ENCODE results near the gene SDK1. TPM values are rescaled to one million over a fixed set of nuclear protein-coding genes. Genes with fewer than 3 reads are reported as not detected.

Gene SDK1
- total RNA-seq, 4 donors from 2014 or later = 1.3 to 5.0 (median 2.0) TPM

DNA sequence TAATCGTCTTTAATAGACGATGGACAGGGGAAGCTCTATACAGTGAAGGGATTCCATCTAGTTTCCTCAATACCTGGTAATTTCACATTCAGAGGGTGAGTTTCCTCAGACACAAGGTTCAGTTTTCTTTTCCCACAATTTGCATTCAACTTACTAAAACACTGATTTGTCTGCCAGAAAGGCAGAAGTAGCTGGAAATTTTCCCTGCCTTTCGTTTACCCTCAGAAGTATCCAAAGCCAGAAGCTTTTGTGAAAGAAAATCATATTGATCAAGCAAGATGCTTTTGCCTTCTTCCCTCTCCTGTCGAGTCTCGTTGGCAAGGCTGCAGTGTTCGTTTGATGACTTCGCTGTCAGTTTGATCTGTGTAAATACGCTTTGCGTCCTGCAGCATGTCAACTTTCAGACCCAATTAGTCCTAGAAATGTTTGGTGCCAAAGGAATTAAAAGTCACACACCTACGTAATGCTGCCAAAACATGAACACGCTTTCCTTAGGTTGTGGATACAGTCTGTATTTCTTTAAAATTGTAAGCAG is 749.1 kb downstream of the SDK1 start:
- Histone ChIP-seq H3K27ac (no peak overlapping the region), H3K36me3 (no peaks in the 10 kb centered on the region), H3K9me3 (no peaks in the 10 kb centered on the region), H3K4me1 (no peaks in the 10 kb centered on the region), H3K4me3 (replicated peaks in 1 of 3) (no peak overlapping the region), H3K27me3 (no peaks in the 10 kb centered on the region)
- no peak for DNase-seq
- 77 to 81% methylated on average over 11 of the region's 11 CpGs for WGBS, 2 donors
- intact Hi-C loops (cut with DNase I) = no loop called here
- TF ChIP-seq POLR2A (IDR thresholded peaks at IDR 0.05) = no peak
- TF ChIP-seq, protein P1, sequence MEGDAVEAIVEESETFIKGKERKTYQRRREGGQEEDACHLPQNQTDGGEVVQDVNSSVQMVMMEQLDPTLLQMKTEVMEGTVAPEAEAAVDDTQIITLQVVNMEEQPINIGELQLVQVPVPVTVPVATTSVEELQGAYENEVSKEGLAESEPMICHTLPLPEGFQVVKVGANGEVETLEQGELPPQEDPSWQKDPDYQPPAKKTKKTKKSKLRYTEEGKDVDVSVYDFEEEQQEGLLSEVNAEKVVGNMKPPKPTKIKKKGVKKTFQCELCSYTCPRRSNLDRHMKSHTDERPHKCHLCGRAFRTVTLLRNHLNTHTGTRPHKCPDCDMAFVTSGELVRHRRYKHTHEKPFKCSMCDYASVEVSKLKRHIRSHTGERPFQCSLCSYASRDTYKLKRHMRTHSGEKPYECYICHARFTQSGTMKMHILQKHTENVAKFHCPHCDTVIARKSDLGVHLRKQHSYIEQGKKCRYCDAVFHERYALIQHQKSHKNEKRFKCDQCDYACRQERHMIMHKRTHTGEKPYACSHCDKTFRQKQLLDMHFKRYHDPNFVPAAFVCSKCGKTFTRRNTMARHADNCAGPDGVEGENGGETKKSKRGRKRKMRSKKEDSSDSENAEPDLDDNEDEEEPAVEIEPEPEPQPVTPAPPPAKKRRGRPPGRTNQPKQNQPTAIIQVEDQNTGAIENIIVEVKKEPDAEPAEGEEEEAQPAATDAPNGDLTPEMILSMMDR (IDR thresholded peaks at IDR 0.05) = no peak

DNA sequence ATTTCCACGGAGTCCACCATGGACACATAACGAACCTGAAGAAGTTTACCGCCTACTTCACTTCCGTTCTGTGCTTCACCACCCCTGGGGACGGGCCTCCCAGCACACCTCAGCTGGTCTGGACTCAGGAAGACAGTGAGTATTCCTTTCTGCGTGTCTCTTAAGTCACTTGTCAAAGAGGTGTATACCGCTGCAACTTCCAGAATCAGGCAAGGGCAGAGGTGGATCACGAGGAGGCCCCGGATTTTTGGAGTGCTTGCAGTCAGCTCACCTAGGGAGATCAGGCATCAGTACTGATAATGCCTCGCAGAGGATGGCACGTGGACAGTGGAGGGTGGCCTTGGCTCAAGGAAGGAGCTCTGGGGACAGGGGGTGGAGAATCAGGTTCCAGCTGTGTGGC is 750.6 kb downstream of the SDK1 start:
- Histone ChIP-seq H3K36me3 (no peaks in the 10 kb centered on the region), H3K9me3 (no peaks in the 10 kb centered on the region), H3K4me3 (replicated peaks in 1 of 3) (no peak overlapping the region), H3K4me1 (no peaks in the 10 kb centered on the region), H3K27ac (no peak overlapping the region), H3K27me3 (no peaks in the 10 kb centered on the region)
- intact Hi-C loops (cut with DNase I) = no loop called here
- WGBS, 2 donors = 86 to 90% methylated on average over 8 to 11 of the region's 11 CpGs
- no peak for DNase-seq
- TF ChIP-seq, protein P1 (IDR thresholded peaks at IDR 0.05) = no peak
- no peak for TF ChIP-seq POLR2A (IDR thresholded peaks at IDR 0.05)

DNA sequence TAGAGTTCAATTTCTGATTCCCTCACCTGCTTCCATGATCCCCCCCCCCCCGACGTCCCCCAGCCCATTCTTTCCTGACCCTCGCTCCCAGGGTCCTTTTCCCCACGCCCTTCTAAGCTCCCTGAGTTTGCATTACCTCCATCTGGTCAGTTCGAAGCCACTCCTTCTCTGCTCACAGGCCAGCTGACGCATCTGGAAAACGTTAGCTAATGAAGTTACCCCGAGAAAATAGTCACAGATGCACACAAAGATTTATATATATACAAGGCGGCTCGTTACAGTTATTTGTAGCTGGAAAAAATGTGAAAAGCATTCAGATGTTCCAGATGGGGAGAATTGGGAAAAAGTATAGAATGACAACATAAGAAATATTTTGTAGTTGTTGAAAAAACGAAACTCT is 751.1 kb downstream of the SDK1 start:
- Histone ChIP-seq H3K36me3 (no peaks in the 10 kb centered on the region), H3K27me3 (no peaks in the 10 kb centered on the region), H3K9me3 (no peaks in the 10 kb centered on the region), H3K4me1 (no peaks in the 10 kb centered on the region), H3K27ac (no peak overlapping the region), H3K4me3 (replicated peaks in 1 of 3) (no peak overlapping the region)
- 82 to 87% methylated on average over 11 of the region's 11 CpGs for WGBS, 2 donors
- DNase-seq = no peak
- intact Hi-C loops (cut with DNase I) = no loop called here
- TF ChIP-seq POLR2A (IDR thresholded peaks at IDR 0.05) = no peak
- TF ChIP-seq, protein P1 (IDR thresholded peaks at IDR 0.05) = no peak

DNA sequence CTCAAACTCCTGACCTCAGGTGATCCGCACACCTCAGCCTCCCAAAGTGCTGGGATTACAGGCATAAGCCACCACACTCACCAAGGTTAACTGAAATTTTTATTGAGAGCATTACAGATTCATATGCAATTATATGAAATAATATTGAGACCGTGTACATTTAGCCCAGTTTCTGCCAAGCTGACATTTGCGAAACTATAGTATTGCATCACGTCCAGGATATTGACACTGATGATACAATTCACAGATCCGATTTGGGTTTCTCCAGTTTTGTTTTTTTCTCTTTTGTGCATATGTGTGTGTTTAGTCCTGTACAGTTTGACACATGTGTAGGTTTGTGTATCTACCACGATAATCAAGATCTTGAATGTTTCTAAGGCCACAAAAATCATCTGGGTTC is 753.1 kb downstream of the SDK1 start:
- intact Hi-C loops (cut with DNase I) = no loop called here
- WGBS, 2 donors = 91% methylated on average over 6 of the region's 6 CpGs
- no peaks in the 10 kb centered on the region for H3K27me3 ChIP-seq
- no peaks in the 10 kb centered on the region for H3K4me1 ChIP-seq
- no peaks in the 10 kb centered on the region for H3K36me3 ChIP-seq
- no peaks in the 10 kb centered on the region for H3K9me3 ChIP-seq
- TF ChIP-seq, protein P1 (IDR thresholded peaks at IDR 0.05) = no peak
- TF ChIP-seq POLR2A (IDR thresholded peaks at IDR 0.05) = no peak
- H3K27ac ChIP-seq = no peak overlapping the region
- H3K4me3 ChIP-seq (replicated peaks in 1 of 3) = no peak overlapping the region
- DNase-seq = no peak

DNA sequence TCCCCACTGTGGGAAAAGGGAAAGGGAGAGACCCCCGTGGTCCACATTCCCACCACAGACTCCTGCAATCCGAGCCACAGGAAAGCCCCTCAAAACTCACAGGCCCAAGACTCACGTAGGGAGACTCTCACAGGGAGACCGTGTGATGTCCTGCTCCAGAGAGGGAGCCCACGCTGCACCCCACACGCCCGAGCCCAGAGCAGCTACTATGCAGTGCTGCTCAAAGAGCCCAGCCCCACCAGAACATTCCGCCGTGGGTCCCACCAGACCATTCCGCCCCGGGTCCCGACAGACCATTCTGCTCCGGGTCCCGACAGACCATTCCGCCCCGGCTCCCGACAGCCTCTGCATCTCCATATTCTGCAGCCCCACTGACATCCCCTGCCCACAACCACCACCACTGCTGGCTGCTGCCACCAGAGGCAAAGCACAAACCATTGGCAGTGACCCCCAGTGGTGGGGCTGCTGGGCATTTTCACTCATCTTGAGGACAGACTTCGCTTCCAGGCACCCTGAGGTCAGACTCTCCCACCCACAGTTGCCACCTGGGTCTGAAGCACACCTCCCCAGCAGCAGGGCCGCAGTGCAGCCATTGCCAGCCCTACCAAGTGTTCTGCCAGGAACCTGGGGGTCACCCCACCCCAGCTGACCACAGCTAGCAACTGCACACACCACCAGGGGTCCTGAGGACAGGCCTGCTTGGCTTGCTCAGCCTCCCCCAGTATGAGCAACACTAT is 755.7 kb downstream of the SDK1 start:
- no peaks in the 10 kb centered on the region for H3K9me3 ChIP-seq
- no peaks in the 10 kb centered on the region for H3K36me3 ChIP-seq
- TF ChIP-seq POLR2A (IDR thresholded peaks at IDR 0.05) = no peak
- TF ChIP-seq, protein P1 (IDR thresholded peaks at IDR 0.05) = no peak
- intact Hi-C loops (cut with DNase I) = no loop called here
- DNase-seq = no peak
- no peak overlapping the region for H3K27ac ChIP-seq
- H3K4me3 ChIP-seq (replicated peaks in 1 of 3) = no peak overlapping the region
- 94 to 95% methylated on average over 18 of the region's 19 CpGs for WGBS, 2 donors
- H3K4me1 ChIP-seq = no peaks in the 10 kb centered on the region
- H3K27me3 ChIP-seq = no peaks in the 10 kb centered on the region
